Measurements from ENCODE around the gene MBIP.

The MBIP gene

DNA sequence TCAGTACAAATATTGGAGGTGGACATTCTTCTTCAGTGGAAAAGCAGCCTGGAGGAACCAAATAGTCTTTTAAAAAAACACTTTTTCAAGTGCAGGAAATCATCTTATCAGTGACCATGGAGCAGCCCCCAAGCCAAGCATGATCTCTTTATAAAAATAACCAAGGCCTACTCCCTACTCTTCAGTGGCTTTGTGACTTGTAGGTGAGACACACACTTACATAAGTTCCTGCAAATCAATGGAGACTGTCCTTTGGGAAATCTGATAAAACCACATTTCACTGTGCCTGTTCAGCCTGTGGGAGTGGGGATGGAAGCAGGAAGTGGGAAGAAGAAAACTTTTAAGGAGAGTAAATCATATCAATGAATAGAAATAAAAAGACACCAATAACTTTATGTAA, 56.3 kb downstream of the MBIP start:
- no peak for DNase-seq (ENCODE audit: low read depth)

GRCh38 chr14:36260970-36261640, 59.3 kb downstream of the MBIP start:
- no peak for DNase-seq (ENCODE audit: low read depth)

DNA sequence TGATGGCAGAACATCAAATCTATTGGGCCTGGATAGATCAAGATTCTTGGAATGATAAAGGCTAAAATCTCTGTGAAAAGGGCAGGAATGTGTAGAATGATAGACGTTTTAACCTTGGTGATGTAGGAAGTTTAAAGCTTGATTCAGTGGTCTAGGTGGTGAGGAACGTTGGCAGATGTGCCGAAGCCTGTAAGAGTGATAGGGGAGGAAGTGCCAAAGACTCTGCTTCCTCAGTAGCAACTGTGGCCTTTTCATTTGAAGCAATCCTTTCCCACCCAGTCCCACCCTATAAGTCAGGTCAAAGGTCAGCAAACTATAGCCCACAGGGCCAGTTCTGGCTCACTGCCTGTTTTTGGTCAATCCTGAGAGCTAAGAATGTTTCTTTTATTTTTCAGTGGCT, 62.2 kb downstream of the MBIP start:
- no peak for DNase-seq (ENCODE audit: low read depth)

DNA sequence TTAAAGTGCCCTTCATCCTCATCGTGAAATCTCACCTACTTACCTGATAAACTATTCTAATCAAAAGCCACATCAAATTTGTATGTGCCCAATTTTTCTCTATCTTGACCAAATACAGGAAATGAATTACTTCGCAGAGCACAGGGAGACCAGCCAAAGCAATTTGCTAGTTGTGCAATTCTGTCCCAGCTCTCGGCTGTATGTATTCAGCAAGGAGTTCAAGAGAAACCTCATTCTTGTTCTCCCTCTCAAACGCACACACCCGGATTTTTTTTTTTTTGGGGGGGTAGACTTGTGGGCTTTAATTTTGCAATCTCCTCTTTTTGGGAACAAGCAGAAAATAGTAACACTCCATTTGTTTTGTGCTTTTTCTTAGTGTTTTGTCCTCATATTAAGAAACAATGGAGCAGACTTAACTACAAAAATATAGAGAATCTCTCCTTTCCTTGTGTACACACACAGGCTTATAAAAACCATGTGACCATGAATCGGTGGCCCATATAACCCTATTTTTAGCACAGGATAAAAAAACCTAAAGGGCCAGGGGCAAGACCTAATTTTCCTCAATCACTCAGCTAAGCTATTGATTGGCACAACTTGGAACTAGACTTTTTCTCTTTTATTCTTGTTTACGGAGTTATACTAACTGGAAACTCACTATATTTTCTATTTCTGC, 64.2 kb downstream of the MBIP start:
- no peak for DNase-seq (ENCODE audit: low read depth)

- DNase-seq (ENCODE audit: low read depth) = no peak
These were observed 66.3 kb downstream of the MBIP start for GRCh38 chr14:36254020-36254624.
